ENCODE measurements around the gene FIGLA.
"Not testable (repeated sequence)": the region's sequence is repeated elsewhere in the genome, so short reads cannot be mapped to it uniquely, and the experiment has no call there.

FIGLA gene

GRCh38 chr2:70808983-70809958 lies 18.8 kb upstream of the FIGLA start:
- DNase-seq (ENCODE audit: low read depth in 2 of 2), result no peak

- DNase-seq (ENCODE audit: low read depth in 2 of 2), result no peak
Measured at GRCh38 chr2:70807828-70808118, 17.3 kb upstream of the FIGLA start.

- DNase-seq (ENCODE audit: low read depth in 2 of 2), result no peak
Measured at GRCh38 chr2:70807102-70807827, 16.8 kb upstream of the FIGLA start.

- DNase-seq (ENCODE audit: low read depth in 2 of 2), result no peak
Measured at GRCh38 chr2:70806620-70807019, 16.2 kb upstream of the FIGLA start.

- DNase-seq (ENCODE audit: low read depth in 2 of 2), result no peak
Measured at GRCh38 chr2:70806013-70806412, 15.6 kb upstream of the FIGLA start.

- no peak for DNase-seq (ENCODE audit: low read depth in 2 of 2)
Measured at GRCh38 chr2:70801607-70802263, 11.3 kb upstream of the FIGLA start.

- DNase-seq (ENCODE audit: low read depth in 2 of 2), result no peak
Measured at GRCh38 chr2:70799706-70800105, 9.3 kb upstream of the FIGLA start.

GRCh38 chr2:70797996-70798395 lies 7.6 kb upstream of the FIGLA start:
- not testable (repeated sequence) for DNase-seq (ENCODE audit: low read depth in 2 of 2)

- DNase-seq (ENCODE audit: low read depth in 2 of 2), result no peak
Measured at GRCh38 chr2:70797506-70797905, 7.1 kb upstream of the FIGLA start.

GRCh38 chr2:70796262-70796661 lies 5.8 kb upstream of the FIGLA start:
- DNase-seq (ENCODE audit: low read depth in 2 of 2), result no peak

GRCh38 chr2:70795164-70795995 lies 4.9 kb upstream of the FIGLA start:
- no peak for DNase-seq (ENCODE audit: low read depth in 2 of 2)

GRCh38 chr2:70793450-70793849 lies 3.0 kb upstream of the FIGLA start:
- no peak for DNase-seq (ENCODE audit: low read depth in 2 of 2)

- peak; percentile 57 to 59 for DNase-seq (ENCODE audit: low read depth in 2 of 2)
Measured at GRCh38 chr2:70789304-70790135, 923 bp downstream of the FIGLA start.

- no peak for DNase-seq (ENCODE audit: low read depth in 2 of 2)
Measured at GRCh38 chr2:70785137-70785911, 5.1 kb downstream of the FIGLA start.

GRCh38 chr2:70784320-70784719 lies 6.1 kb downstream of the FIGLA start:
- DNase-seq (ENCODE audit: low read depth in 2 of 2), result no peak

GRCh38 chr2:70779911-70780545 lies 10.4 kb downstream of the FIGLA start:
- DNase-seq (ENCODE audit: low read depth in 2 of 2), result no peak

- DNase-seq (ENCODE audit: low read depth in 2 of 2), result no peak
Measured at GRCh38 chr2:70779491-70779890, 11.0 kb downstream of the FIGLA start.

GRCh38 chr2:70778676-70779075 lies 11.8 kb downstream of the FIGLA start:
- no peak for DNase-seq (ENCODE audit: low read depth in 2 of 2)

GRCh38 chr2:70777450-70777849 lies 13.0 kb downstream of the FIGLA start:
- no peak for DNase-seq (ENCODE audit: low read depth in 2 of 2)
